ENCODE results near the gene ITGA3.

ITGA3 gene

DNA sequence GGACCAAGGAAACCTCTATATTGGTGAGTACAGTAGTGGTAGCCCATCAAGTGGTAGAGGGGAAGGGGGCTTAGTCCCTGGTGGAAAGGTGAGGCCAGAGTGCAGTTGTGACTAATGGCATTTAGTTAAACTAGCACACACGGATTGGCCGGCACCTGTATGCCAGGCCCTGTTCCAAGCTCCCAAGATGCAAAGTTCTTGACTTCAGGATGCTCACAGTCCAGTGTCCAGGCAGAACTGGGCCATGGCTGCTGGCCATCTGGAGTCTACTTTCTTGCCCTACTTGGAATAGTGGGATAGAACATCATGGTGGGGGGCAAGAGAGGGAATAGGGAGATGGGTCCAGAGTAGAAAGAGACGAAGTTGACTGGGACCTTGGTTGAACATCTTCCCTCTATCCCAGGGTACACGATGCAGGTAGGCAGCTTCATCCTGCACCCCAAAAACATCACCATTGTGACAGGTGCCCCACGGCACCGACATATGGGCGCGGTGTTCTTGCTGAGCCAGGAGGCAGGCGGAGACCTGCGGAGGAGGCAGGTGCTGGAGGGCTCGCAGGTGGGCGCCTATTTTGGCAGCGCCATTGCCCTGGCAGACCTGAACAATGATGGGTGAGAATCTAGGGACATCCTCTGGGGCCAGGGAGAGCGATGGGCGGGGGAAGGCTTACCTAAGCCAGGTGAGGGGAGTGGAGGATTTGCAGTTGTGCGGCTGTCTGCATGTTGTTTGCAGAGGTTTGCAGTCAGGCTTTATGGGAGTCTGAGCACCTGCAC is 15.2 kb downstream of the ITGA3 start:
- no peak for DNase-seq (ENCODE audit: low read depth)
- H3K4me3 ChIP-seq (ENCODE audit: low read length), result no peak overlapping the region
- TF ChIP-seq, protein P1, sequence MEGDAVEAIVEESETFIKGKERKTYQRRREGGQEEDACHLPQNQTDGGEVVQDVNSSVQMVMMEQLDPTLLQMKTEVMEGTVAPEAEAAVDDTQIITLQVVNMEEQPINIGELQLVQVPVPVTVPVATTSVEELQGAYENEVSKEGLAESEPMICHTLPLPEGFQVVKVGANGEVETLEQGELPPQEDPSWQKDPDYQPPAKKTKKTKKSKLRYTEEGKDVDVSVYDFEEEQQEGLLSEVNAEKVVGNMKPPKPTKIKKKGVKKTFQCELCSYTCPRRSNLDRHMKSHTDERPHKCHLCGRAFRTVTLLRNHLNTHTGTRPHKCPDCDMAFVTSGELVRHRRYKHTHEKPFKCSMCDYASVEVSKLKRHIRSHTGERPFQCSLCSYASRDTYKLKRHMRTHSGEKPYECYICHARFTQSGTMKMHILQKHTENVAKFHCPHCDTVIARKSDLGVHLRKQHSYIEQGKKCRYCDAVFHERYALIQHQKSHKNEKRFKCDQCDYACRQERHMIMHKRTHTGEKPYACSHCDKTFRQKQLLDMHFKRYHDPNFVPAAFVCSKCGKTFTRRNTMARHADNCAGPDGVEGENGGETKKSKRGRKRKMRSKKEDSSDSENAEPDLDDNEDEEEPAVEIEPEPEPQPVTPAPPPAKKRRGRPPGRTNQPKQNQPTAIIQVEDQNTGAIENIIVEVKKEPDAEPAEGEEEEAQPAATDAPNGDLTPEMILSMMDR (IDR thresholded peaks at IDR 0.05; ENCODE audit: insufficient read depth, low read depth, low read length, missing control alignments), result no peak

- H3K4me3 ChIP-seq (ENCODE audit: low read length), result no peak overlapping the region
- DNase-seq (ENCODE audit: low read depth), result no peak
- TF ChIP-seq, protein P1 (IDR thresholded peaks at IDR 0.05; ENCODE audit: insufficient read depth, low read depth, low read length, missing control alignments), result no peak
Observed at GRCh38 chr17:50071692-50072091, 15.8 kb downstream of the ITGA3 start.

GRCh38 chr17:50072130-50072529 is 16.2 kb downstream of the ITGA3 start:
- no peak for DNase-seq (ENCODE audit: low read depth)
- no peak overlapping the region for H3K4me3 ChIP-seq (ENCODE audit: low read length)
- TF ChIP-seq, protein P1 (IDR thresholded peaks at IDR 0.05; ENCODE audit: insufficient read depth, low read depth, low read length, missing control alignments), result no peak

DNA sequence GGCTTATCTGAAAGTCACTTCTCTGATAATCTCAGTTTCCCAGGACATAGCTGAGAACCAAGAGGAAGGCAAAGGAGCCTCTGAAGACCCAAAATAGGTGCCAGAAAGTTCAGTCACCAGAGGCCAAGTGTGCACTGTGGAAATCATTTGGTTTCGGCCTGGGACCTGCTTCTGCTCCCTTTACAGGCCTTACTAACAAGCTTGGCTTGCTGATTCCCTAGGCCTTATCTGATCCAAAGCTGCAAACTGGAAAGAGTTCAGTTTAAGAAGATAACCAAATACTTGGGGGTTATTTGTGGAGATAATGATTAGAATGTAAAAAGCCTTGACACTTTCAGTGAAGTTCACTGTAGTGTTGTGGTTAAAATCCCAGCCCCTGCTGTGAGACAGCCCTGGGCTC is 17.0 kb downstream of the ITGA3 start:
- no peak overlapping the region for H3K4me3 ChIP-seq (ENCODE audit: low read length)
- TF ChIP-seq, protein P1 (IDR thresholded peaks at IDR 0.05; ENCODE audit: insufficient read depth, low read depth, low read length, missing control alignments), result no peak
- no peak for DNase-seq (ENCODE audit: low read depth)

GRCh38 chr17:50074227-50074626 is 18.3 kb downstream of the ITGA3 start:
- no peak for DNase-seq (ENCODE audit: low read depth)
- no peak overlapping the region for H3K4me3 ChIP-seq (ENCODE audit: low read length)
- TF ChIP-seq, protein P1 (IDR thresholded peaks at IDR 0.05; ENCODE audit: insufficient read depth, low read depth, low read length, missing control alignments), result no peak

DNA sequence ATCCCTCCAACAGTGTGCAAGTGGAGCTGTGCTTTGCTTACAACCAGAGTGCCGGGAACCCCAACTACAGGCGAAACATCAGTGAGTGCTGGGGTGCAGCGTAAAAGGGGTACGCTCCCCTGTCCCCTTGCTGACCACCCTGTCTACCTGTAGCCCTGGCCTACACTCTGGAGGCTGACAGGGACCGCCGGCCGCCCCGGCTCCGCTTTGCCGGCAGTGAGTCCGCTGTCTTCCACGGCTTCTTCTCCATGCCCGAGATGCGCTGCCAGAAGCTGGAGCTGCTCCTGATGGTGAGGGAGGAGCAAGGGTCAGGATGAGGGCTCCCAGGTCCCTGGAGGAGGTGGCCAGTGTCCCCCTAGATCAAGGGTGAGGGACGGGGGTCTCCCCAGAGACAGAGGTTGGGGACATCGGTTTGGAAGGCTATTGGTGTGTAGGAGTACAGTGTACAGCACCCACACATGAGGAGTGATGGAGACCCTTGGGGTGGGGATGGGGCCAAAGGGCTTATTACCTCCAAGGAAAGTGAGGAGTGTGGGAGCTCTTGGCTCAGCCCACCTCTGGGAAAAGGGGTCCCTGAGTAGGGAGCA is 19.6 kb downstream of the ITGA3 start:
- DNase-seq (ENCODE audit: low read depth), result no peak
- TF ChIP-seq, protein P1 (IDR thresholded peaks at IDR 0.05; ENCODE audit: insufficient read depth, low read depth, low read length, missing control alignments), result no peak
- no peak overlapping the region for H3K4me3 ChIP-seq (ENCODE audit: low read length)

DNA sequence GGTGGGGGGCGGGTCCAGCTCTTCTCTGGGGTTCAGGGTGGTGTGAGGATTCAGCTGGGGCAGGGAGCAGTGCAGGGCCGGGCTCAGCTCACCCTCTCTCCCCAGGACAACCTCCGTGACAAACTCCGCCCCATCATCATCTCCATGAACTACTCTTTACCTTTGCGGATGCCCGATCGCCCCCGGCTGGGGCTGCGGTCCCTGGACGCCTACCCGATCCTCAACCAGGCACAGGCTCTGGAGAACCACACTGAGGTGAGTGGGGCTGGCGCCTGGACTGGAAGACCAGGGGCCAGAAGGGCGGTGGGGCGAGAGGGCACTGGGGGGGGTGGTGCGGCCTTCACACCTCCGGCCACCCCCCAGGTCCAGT is 20.3 kb downstream of the ITGA3 start:
- no peak overlapping the region for H3K4me3 ChIP-seq (ENCODE audit: low read length)
- TF ChIP-seq, protein P1 (IDR thresholded peaks at IDR 0.05; ENCODE audit: insufficient read depth, low read depth, low read length, missing control alignments), result no peak
- no peak for DNase-seq (ENCODE audit: low read depth)
